Amygdala (tissue), 56 donors: ENCODE results near the gene TP53TG3.
"Not testable (repeated sequence)": the region's sequence is repeated elsewhere in the genome, so short reads cannot be mapped to it uniquely, and the experiment has no call there.

Experiments
- DNase-seq, 56 donors: peaks; one replicate each; lab custom pipeline; 2025; lab: John Stamatoyannopoulos, UW

TP53TG3 gene, protein sequence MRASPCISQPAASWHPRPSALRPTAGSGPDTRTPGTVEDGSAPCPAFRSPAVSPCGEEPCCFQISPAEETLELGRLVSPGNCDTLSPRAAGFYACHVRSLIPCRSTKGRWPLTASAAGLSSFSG

DNA sequence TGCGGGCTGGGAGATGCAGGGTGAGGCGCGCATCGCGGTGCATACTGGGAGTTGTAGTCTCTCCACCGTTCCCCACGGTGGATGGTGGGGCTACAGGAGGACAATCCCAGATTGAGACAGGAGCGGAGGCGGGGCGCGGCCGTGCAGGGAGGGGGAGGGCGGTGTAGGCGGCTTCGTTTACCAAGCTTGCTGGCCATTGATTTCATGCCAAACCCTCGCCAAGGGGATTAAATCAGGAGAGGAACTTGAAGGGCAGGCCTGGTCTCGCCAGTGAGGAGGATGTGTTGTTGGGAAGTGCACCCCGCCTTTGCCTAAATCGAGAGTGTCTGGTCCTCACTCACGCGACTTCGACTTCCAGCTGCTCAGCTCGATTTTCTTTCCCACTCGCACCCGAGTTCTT lies at the start of gene TP53TG3:
Gene TP53TG3, minus strand, starts transcription at position 101 of the 400 bp plus-strand sequence. Its CDS starts 68 bp downstream, at position 33.
- DNase-seq, result not testable (repeated sequence)

DNA sequence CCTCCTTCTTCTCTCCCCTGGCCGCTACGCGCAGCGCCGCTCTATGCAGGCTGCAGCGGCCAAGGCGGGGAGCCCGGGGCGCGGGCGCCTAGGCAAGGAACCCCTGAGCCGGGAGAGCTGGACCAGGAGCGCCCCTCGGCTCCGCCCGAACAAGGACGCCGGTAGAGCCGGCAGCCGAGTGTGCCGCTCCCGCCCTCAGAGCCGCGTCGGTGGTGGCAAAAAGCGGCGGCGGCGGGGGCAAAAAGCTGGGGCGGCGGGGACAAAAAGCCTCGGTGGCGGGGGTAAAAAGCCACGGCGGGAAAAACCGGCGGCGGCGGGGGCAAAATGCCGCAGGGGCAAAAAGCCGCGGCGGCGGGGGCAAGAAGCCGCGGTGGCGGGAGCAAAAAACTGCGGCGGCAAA lies 25.1 kb downstream of the TP53TG3 start:
- not testable (repeated sequence) for DNase-seq

DNA sequence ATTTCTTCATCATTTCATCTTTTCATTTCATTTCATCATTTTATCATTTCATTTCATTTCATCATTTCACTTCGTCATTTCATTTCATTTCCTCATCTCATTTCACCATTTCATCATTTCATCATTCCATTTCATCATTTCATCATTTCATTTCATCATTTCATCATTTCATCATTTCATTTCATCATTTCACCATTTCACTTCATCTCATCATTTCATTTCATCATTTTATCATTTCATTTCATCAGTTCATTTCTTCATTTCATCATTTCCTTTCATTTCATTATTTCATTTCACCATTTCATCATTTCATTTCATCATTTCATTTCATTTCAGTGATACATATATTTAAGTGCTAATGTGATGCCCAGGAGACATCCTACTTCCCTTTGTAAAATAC lies 28.4 kb downstream of the TP53TG3 start:
- not testable (repeated sequence) for DNase-seq

DNA sequence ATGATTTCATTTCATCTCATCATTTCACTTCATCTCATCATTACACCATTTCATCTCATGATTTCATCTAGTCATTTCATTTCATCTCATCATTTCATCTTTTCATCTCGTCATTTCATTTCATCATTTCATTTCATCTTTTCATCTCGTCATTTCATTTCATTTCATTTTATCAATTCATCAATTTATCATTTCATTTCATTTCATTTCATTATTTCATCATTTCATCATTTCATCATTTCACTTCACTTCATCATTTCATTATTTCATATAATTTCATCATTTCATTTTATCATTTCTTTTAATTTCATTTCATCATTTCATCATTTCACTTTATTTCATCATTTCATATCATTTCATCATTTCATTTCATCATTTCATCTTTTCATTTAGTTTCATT lies 29.2 kb downstream of the TP53TG3 start:
- DNase-seq, result not testable (repeated sequence)

DNA sequence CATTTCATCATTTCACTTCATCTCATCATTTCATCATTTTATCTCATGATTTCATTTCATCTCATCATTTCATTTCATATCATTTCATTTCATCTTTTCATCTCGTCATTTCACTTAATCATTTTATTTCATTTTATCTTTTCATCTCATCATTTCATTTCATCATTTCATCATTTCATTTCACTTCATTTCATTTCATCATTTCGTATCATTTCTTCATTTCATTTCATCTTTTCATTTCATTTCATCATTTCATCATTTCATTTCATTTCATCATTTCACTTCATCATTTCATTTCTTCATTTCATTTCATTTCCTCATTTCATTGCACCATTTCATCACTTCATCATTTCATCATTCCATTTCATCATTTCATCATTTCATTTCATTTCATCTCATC lies 29.8 kb downstream of the TP53TG3 start:
- DNase-seq, result not testable (repeated sequence)

DNA sequence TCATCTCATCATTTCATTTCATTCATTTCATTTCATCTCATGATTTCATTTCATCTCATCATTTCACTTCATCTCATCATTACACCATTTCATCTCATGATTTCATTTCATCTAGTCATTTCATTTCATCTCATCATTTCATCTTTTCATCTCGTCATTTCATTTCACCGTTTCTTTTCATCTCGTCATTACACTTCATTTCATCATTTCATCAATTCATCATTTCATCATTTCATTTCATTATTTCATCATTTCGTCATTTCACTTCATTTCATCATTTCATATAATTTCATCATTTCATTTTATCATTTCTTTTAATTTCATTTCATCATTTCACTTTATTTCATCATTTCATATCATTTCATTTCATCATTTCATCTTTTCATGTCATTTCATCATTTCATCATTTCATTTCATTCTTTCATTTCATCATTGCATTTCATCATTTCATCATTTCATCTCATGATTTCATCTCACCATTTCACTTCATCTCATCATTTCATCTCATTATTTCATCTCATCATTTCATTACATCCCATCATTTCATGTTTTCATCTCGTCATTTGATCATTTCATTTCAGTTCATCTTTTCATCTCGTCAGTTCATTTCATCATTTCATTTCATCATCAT lies 30.6 kb downstream of the TP53TG3 start:
- not testable (repeated sequence) for DNase-seq

DNA sequence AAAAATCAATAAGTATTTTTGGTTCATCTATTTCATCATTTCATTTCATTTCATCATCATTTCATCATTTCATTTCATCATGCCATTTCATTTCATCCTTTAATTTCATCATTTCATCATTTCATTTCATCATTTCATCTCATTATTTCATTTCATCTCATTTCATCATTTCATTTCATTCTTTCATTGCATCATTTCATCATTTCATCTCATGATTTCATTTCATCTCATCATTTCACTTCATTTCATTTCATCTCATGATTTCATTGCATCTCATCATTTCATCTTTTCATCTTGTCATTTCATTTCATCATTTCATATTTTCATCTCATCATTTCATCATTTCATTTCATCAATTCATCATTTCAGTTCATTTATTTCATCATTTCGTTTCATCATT lies 31.2 kb downstream of the TP53TG3 start:
- DNase-seq, result not testable (repeated sequence)

DNA sequence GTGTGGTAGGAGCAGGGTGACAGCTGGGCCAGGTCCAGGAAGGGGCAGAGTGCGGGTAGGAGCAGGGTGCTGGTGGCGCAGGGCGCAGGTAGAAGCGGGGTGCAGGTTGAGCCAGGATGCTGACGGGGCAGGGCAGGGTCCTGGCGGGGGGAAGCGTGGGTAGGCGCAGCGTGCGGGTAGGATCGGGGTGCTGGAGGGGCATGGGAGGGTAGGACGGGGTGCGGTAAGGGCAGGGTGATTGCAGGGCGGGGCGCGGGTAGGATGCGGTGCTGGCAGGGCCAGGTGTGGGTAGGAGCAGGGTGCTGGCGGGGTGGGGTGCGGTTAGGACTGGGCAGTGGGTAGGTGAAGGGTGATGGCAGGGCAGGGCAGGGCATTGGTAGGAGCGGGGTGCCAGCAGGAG lies 38.4 kb downstream of the TP53TG3 start:
- not testable (repeated sequence) for DNase-seq

DNA sequence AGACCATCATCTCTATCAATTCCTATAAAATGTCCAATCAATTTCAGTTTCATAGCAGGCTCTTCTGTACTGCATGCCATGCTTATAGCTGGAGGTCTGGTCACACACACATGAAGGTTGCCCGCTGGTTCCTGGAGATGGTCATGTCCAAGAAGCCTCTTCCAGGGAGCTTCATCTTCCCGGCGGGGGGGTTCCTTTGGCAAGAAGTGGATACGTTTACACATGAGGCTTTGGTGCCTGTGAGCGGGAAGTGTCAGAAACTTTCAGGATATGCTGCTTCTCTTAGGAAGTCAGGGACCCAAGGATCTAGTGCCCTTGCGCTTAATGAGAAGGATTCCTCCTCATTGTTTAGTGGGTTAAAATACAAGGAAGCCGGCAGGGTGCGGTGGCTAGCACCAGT lies 43.9 kb downstream of the TP53TG3 start:
- not testable (repeated sequence) for DNase-seq
